ENCODE measurements around the gene PLLP. TPM values are rescaled to one million over a fixed set of nuclear protein-coding genes. Genes with fewer than 3 reads are reported as not detected.

PLLP gene
- total RNA-seq, 2 experiments from 2014 or later: 0.25 to 0.41 TPM

DNA sequence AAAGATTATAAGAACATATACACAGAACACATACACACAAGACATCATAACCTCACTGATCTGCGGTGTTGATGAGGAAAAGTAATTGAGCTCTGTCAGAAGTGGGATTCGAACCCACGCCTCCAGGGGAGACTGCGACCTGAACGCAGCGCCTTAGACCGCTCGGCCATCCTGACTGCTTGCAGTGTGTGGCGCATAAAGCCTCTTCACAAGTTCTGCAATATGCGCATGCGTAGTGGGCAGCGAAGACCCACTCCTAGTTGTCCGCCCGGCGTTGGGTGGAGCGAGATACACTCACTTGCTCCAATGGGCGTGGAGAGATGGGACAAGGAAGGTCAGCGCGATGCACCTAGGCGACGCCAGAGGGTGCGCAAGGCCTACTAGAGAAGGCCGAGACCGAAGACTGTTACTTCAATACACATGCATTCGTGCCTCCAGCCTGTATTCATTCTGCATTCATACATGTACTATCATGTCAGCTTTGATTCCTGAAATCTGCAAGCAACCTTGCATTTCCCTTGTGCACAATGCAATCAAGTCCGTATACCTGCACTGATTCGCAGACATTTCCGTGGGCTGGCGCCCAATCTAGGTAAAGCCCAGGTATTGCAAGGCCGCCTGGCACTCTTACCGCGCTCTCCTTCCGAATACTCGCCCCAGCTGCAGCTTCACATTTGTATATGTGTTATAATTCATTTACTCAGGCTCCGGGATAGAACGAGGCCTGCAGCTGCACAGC is 16.1 kb upstream of the PLLP start:
- peaks cover 8% of the 10 kb centered on the region for H3K4me1 Mint-ChIP-seq (ENCODE audit: low read depth)
- peak; percentile 100 for DNase-seq
- H3K27me3 Mint-ChIP-seq (ENCODE audit: low read depth): peaks cover 2% of the 10 kb centered on the region
- no peak overlapping the region for H3K27ac Mint-ChIP-seq
- no peaks in the 10 kb centered on the region for H3K36me3 Mint-ChIP-seq (ENCODE audit: low read depth)
- intact Hi-C loops (cut with micrococcal nuclease): loop anchor here (1.0 to 2.0 kb wide), 16 partner anchors 16 to 829 kb away; partner anchors contain the start of genes CFAP20, CIAPIN1, COQ9 and KATNB1
- no peaks in the 10 kb centered on the region for H3K9me3 Mint-ChIP-seq
- no peak overlapping the region for H3K4me3 Mint-ChIP-seq
- CTCF ChIA-PET: interaction anchor here (0.7 to 7.4 kb wide), 28 partner anchors 10 to 359 kb away, joined by 3 to 191 read pairs (median 4); partner anchors contain the start of genes CCL22, CPNE2 and POLR2C

DNA sequence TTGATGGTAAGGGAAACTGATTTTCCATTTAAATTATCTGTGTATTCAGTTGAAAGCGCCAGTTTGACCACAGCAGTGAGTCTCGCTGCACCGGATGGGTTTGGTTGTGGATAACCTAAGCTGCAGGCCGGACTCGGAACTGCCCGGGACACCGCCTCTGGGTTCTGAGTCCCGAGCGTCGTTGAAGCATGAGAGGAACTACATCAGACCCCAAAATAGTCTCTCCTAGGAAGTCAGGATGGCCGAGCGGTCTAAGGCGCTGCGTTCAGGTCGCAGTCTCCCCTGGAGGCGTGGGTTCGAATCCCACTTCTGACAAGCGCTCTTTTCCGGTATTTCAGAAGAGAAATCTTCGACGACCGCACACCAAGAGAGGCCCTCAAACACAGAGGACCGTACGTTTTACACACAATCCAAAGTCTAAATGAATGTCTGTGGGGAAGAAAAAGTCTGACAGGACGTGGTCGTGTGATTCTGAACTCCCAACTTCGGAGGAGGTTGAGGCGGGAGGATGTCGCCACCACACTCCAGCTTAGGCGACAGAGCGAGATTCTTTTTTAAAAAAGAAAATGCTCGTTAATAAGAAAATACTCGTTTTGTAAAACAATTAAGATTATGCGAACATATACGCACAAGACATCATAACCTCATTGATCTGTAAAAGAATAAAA is 15.4 kb upstream of the PLLP start:
- no peaks in the 10 kb centered on the region for H3K9me3 Mint-ChIP-seq
- peaks cover 8% of the 10 kb centered on the region for H3K4me1 Mint-ChIP-seq (ENCODE audit: low read depth)
- no peak overlapping the region for H3K27ac Mint-ChIP-seq
- peaks cover 2% of the 10 kb centered on the region for H3K27me3 Mint-ChIP-seq (ENCODE audit: low read depth)
- peak; percentile 94 for DNase-seq
- no peaks in the 10 kb centered on the region for H3K36me3 Mint-ChIP-seq (ENCODE audit: low read depth)
- CTCF ChIA-PET: interaction anchor here (0.7 to 7.4 kb wide), 26 partner anchors 11 to 358 kb away, joined by 3 to 191 read pairs (median 4); partner anchors contain the start of genes CPNE2 and POLR2C
- no peak overlapping the region for H3K4me3 Mint-ChIP-seq
- intact Hi-C loops (cut with micrococcal nuclease): loop anchor here (1.0 to 2.0 kb wide), 17 partner anchors 11 to 829 kb away; partner anchors contain the start of genes CFAP20, CIAPIN1, COQ9 and KATNB1

DNA sequence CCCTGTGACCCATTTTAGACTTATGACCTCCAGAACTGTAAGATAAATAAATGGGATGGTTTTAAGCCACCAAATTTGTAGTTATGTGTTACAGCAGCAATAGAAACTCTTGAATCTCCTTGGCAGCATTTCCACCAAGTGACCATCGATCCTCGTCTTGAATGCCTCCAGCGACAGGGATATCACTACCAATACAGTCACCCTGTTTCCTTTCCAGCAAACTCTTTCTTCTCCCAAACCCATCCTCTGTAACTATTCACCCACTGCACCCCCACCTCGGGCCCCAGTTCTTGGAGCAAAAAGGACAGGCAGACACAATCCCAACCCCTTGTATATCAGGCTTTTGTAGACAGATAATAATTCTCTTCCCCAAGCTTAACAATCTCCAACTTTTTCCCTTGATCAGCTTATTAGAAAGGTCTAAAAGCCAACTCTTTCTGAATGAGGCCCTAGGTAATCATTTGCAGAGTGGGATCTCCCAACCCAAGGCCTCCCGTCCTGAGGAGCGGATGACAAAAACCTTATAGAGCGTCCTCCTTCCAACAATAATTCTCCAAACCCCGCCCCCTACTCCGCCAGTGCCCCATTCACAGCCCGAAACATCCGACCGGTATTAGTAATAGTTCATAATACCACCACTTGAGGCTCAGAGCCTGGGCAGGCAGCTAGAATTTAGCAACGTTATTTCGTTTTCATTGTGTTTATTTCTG is 14.7 kb upstream of the PLLP start:
- H3K4me3 Mint-ChIP-seq: no peak overlapping the region
- CTCF ChIA-PET: interaction anchor here (0.6 to 7.4 kb wide), 11 partner anchors 11 to 258 kb away, joined by 3 to 191 read pairs (median 8); partner anchors contain the start of genes CPNE2 and POLR2C
- H3K27me3 Mint-ChIP-seq (ENCODE audit: low read depth): peaks cover 2% of the 10 kb centered on the region
- no peaks in the 10 kb centered on the region for H3K36me3 Mint-ChIP-seq (ENCODE audit: low read depth)
- H3K4me1 Mint-ChIP-seq (ENCODE audit: low read depth): peaks cover 7% of the 10 kb centered on the region
- intact Hi-C loops (cut with micrococcal nuclease): loop anchor here (1.0 kb wide), 1 partner anchor 10 kb away; no protein-coding TSS in a partner anchor
- H3K27ac Mint-ChIP-seq: no peak overlapping the region
- no peaks in the 10 kb centered on the region for H3K9me3 Mint-ChIP-seq
- DNase-seq: peak; percentile 26

DNA sequence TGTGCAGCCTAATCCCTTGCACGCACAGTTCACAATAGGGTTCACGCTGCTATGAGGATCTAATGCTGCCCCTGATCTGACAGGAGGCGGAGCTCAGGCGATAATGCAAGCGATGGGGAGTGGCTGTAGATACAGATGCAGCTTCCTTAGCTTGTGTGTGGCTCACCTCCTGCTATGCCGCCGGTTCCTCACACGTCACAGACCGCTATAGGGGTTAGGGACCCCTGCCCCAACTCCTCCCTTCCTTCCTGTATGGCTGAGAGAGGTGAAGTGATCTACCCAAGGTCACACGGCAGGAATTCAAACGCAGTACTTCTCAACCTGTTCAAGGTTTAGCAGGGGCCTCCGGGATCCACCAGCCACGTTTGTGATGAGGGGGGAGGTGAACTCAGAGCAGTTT is 13.4 kb upstream of the PLLP start:
- H3K27ac Mint-ChIP-seq: peak overlapping the region; percentile 50

DNA sequence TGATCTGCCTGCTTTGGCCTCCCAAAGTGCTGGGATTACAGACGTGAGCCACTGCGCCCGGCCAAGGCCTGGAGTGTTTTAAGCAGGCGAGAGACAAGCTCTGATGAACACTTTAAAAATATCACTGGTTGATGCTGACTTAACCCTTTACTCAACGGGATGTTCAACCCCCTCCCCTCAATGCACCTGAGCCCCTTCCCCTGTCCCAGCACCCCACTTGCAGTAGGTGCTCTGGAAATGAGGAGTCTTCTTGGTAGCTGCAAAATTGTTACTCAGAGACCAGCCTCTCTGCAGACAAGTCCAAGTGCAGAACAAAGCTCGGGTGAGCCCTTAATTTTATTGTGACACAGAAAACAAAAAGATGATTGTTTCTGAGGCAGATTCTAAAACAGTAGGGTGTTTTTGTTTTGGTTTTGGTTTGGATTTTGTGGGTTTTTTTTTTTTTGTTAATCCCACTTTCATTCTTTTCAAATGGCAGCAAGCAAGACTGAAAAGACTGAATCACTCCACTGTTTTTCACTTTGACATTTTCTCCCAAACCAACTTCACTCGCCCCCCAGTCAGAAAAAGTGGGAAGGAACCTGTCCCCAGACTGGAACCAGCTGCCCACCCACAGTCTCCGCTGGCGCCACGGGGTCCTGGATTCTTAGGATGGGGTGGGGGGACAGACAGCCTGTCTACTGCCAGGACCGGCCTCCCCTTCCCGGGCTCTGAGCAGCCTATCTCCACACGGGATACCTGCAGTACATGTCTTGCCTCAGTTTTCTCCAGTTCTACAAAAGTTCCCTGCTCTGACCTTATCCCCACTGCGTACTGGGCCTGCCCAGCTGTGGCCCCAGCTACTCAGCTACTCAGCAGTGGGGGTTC is 5.2 kb upstream of the PLLP start:
- DNase-seq: no peak
- Mint-ChIP-seq H3K9me3 (no peaks in the 10 kb centered on the region), H3K4me1 (ENCODE audit: low read depth) (peaks cover 14% of the 10 kb centered on the region), H3K36me3 (ENCODE audit: low read depth) (no peaks in the 10 kb centered on the region), H3K27me3 (ENCODE audit: low read depth) (no peaks in the 10 kb centered on the region), H3K4me3 (no peak overlapping the region), H3K27ac (peak overlapping the region; percentile 41)
- intact Hi-C loops (cut with micrococcal nuclease): loop anchor here (1.0 kb wide), 1 partner anchor 10 kb away; no protein-coding TSS in a partner anchor
- CTCF ChIA-PET: interaction anchor here (0.6 to 1.2 kb wide), 3 partner anchors 127 to 149 kb away, joined by 3 read pairs; no protein-coding TSS in a partner anchor

More for the DNA sequence above, 13.4 kb upstream of the PLLP start:
- peak; percentile 46 for DNase-seq
- peaks cover 4% of the 10 kb centered on the region for H3K4me1 Mint-ChIP-seq (ENCODE audit: low read depth)
- H3K9me3 Mint-ChIP-seq: no peaks in the 10 kb centered on the region
- peaks cover 2% of the 10 kb centered on the region for H3K27me3 Mint-ChIP-seq (ENCODE audit: low read depth)
- peak overlapping the region; percentile 63 for H3K4me3 Mint-ChIP-seq
- CTCF ChIA-PET: interaction anchor here (1.0 to 1.8 kb wide), 2 partner anchors 120 to 121 kb away, joined by 3 to 5 read pairs; no protein-coding TSS in a partner anchor
- intact Hi-C loops (cut with micrococcal nuclease): no loop called here
- H3K36me3 Mint-ChIP-seq (ENCODE audit: low read depth): no peaks in the 10 kb centered on the region

DNA sequence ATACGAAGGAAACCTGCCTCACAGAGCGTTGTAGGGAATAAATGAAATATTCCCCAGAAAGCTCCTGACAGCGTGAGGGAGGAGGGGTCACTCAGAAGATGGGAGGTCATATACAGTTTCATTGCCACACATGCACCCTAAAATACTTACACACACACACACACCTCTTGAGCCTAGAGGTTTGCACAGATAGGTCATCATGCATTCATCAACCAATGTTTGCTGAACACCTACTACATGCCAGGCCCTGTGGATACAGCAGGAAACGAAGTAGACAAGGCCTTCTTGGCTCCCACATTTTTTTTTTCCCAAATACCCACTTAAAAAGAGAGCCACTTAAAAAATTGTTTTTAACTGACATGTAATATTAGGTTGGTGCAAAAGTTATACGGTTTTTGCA is 907 bp upstream of the PLLP start:
- intact Hi-C loops (cut with micrococcal nuclease): loop anchor here (2.0 kb wide), 2 partner anchors 41 to 99 kb away; partner anchors contain the start of genes ARL2BP, PSME3IP1 and RSPRY1
- no peak for DNase-seq

DNA sequence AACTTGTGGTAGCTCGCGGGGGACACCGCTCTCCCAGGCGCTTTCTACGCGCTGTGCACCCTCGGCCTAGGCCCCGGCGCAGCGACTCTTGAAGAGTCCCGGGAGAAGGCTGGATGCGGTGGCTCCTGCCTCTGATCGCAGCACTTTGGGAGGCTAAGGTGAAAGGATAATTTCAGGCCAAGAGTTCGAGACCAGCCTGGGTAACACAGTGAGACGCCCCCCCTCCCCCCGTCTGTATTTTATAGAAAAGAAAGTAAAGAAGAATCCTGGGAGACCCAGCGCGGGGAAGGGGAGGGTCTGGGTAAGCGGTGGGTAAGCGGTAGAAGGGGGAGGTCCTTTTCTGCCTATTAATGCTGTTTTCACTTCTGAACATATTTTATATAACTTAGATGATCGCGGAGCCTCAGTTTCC is 486 bp upstream of the PLLP start:
- peaks cover 28% of the 10 kb centered on the region for H3K4me1 Mint-ChIP-seq (ENCODE audit: low read depth)
- no peaks in the 10 kb centered on the region for H3K36me3 Mint-ChIP-seq (ENCODE audit: low read depth)
- DNase-seq: no peak
- CTCF ChIA-PET: no interaction called here
- H3K27ac Mint-ChIP-seq: peak overlapping the region; percentile 24
- no peaks in the 10 kb centered on the region for H3K27me3 Mint-ChIP-seq (ENCODE audit: low read depth)
- peak overlapping the region; percentile 79 for H3K4me3 Mint-ChIP-seq
- H3K9me3 Mint-ChIP-seq: no peaks in the 10 kb centered on the region
- intact Hi-C loops (cut with micrococcal nuclease): loop anchor here (1.0 to 2.0 kb wide), 3 partner anchors 15 to 98 kb away; partner anchors contain the start of genes ARL2BP, PSME3IP1 and RSPRY1

More for the DNA sequence above, 907 bp upstream of the PLLP start:
- CTCF ChIA-PET: no interaction called here
- Mint-ChIP-seq H3K4me3 (peak overlapping the region; percentile 79), H3K27me3 (ENCODE audit: low read depth) (no peaks in the 10 kb centered on the region), H3K9me3 (no peaks in the 10 kb centered on the region), H3K4me1 (ENCODE audit: low read depth) (peaks cover 30% of the 10 kb centered on the region), H3K36me3 (ENCODE audit: low read depth) (no peaks in the 10 kb centered on the region), H3K27ac (no peak overlapping the region)

DNA sequence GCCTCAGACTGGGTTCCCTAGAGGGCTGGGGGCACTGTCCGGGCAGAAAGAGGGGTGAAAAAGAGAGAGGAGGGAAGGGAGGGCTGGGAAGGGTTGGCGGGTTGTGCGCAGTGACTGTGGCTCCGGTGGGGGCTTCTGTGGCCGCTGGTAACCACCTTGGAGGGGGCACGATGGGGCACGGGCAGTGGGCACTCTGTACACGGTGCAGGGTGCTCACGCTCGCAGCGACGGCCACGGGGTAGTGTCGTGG is 588 bp downstream of the PLLP start:
- no peak overlapping the region for H3K27ac Mint-ChIP-seq

DNA sequence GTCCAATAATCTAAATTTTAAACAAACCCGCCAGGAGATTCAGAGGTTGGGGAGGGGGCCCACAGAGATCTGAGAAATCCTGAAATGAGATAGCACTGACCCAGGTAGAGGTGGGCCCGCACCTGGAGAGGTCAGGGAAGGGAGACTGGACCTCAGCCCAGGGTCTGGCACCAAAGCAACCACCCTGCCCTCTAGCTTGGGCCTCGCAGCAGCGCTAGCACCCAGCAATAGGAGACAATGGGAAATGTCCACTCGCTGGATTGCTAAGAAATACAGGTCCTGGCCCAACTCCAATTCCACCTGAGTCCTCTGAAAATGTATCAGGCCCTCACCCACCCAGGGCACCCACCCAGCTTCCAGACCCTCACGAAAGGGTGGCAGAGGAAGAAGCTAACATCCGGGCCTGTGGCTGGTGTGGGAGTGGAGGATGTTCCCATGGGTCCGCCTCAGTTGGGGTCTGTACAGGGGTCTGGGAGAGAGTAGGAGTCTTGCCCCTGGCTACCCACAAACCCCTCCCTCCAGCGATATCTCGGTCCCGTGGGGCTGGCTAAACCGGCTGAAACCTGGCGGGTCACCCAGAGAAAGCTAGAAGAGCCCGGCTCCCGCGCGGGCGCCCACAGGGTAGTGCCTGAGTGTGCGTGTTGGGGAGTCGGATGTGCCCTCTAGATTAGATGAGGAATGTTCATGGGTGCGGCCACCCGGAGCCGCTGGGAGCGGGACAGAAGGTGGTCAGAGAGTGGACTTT is 1.1 kb downstream of the PLLP start:
- DNase-seq: no peak
- no peak overlapping the region for H3K27ac Mint-ChIP-seq
- no peaks in the 10 kb centered on the region for H3K9me3 Mint-ChIP-seq
- CTCF ChIA-PET: no interaction called here
- H3K27me3 Mint-ChIP-seq (ENCODE audit: low read depth): no peaks in the 10 kb centered on the region
- H3K36me3 Mint-ChIP-seq (ENCODE audit: low read depth): no peaks in the 10 kb centered on the region
- intact Hi-C loops (cut with micrococcal nuclease): no loop called here
- peaks cover 30% of the 10 kb centered on the region for H3K4me1 Mint-ChIP-seq (ENCODE audit: low read depth)
- H3K4me3 Mint-ChIP-seq: peak overlapping the region; percentile 75

More for the DNA sequence above, 588 bp downstream of the PLLP start:
- no peak for DNase-seq
- H3K4me1 Mint-ChIP-seq (ENCODE audit: low read depth): peaks cover 25% of the 10 kb centered on the region
- no peaks in the 10 kb centered on the region for H3K27me3 Mint-ChIP-seq (ENCODE audit: low read depth)
- CTCF ChIA-PET: no interaction called here
- no peaks in the 10 kb centered on the region for H3K36me3 Mint-ChIP-seq (ENCODE audit: low read depth)
- intact Hi-C loops (cut with micrococcal nuclease): loop anchor here (1.0 to 2.0 kb wide), 3 partner anchors 16 to 97 kb away; partner anchors contain the start of genes ARL2BP, PSME3IP1 and RSPRY1
- peak overlapping the region; percentile 75 for H3K4me3 Mint-ChIP-seq
- no peaks in the 10 kb centered on the region for H3K9me3 Mint-ChIP-seq

DNA sequence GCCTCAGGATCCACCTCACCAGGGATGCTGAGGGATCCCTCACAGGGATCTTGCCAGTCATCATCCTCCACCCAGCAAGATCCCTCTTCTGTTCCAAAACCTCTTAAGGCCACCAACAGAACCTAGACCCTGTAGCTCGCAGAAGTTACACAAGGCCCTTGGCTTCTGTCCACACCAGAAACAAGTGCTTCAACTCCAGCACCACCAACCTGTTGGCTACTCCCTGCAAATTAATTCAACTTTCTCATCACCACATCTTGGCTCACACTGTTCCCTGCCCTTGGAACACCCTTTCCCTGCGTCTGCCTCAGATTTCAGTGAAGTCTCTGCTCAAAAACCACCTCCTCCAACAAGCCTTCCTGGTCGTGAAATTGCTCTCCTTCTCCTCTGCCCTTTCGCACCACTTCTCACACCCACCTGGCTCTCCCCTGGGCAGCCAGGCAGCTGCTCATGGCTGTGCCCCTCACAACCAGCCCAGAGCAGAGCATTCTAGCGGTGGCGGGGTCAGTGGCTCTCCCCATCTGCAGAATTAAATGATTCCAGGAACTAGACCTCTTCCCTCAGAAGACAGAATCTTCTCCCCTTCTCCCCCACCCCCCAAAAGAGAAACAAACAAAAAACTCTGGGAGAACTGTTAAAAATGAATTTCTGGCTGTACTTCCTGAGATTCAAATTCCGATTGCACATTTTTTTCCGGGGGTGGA is 1.8 kb downstream of the PLLP start:
- no peak for DNase-seq
- no peaks in the 10 kb centered on the region for H3K27me3 Mint-ChIP-seq (ENCODE audit: low read depth)
- no peaks in the 10 kb centered on the region for H3K9me3 Mint-ChIP-seq
- H3K4me1 Mint-ChIP-seq (ENCODE audit: low read depth): peaks cover 37% of the 10 kb centered on the region
- H3K4me3 Mint-ChIP-seq: no peak overlapping the region
- CTCF ChIA-PET: no interaction called here
- no peaks in the 10 kb centered on the region for H3K36me3 Mint-ChIP-seq (ENCODE audit: low read depth)
- intact Hi-C loops (cut with micrococcal nuclease): no loop called here
- H3K27ac Mint-ChIP-seq: no peak overlapping the region
